H1 (cell line): ENCODE results near the gene PROZ. TPM values are rescaled to one million over a fixed set of nuclear protein-coding genes. Genes with fewer than 3 reads are reported as not detected.

Experiments used
- CTCF ChIA-PET: fragments of 300-600 bp; sonication (Branson Sonifier 250); formaldehyde crosslinking; loops from one replicate; lab custom pipeline; 2021; ENCODE audit not compliant: partially characterized antibody; lab: Charles Lee
- POLR2A ChIA-PET: fragments of 300-600 bp; sonication (Branson Sonifier 250); formaldehyde crosslinking; loops from one replicate; lab custom pipeline; 2021; ENCODE audit warnings: inconsistent platforms; ENCODE audit not compliant: partially characterized antibody; lab: Charles Lee
- DNase-seq, 2 experiments: peaks; one replicate each; pipeline versions ENCODE4 v3.0.0 to v3.0.0-alpha.2; 2010 to 2022; ENCODE audit warnings: low spot score in 2 of 2, low read depth in 1 of 2, mixed read lengths in 1 of 2
- FAIRE-seq: peaks from 2 replicates; lab custom pipeline; 2011; peaks lifted over from hg19 to GRCh38; lab: Jason Lieb, UNC
- H2AFZ ChIP-seq: 2 replicates; pipeline ENCODE4 v1.8.1; 2012; ENCODE audit warnings: low read length, inconsistent platforms
- H2AK5ac ChIP-seq: 2 replicates; pipeline ENCODE4 v1.6.1; 2013; ENCODE audit warnings: low read depth, low read length
- H2BK120ac ChIP-seq: replicated peaks from 2 replicates; pipeline ENCODE3; 2013; ENCODE audit warnings: low read depth, low read length, inconsistent platforms
- H2BK12ac ChIP-seq: 2 replicates; pipeline ENCODE4 v1.6.1; 2013; ENCODE audit warnings: low read depth, low read length
- H2BK15ac ChIP-seq: 2 replicates; pipeline ENCODE4 v1.6.1; 2013; ENCODE audit warnings: low read length
- H2BK20ac ChIP-seq: 2 replicates; pipeline ENCODE4 v1.6.1; 2013; ENCODE audit warnings: low read length
- H2BK5ac ChIP-seq: 2 replicates; pipeline ENCODE4 v1.6.1; 2013; ENCODE audit warnings: low read depth, low read length
- H3K14ac ChIP-seq: 2 replicates; pipeline ENCODE4 v1.6.1; 2013; ENCODE audit warnings: inconsistent platforms; ENCODE audit not compliant: insufficient read length
- H3K18ac ChIP-seq: 2 replicates; pipeline ENCODE4 v1.6.1; 2013; ENCODE audit warnings: low read length; ENCODE audit errors: extremely low read depth
- H3K23ac ChIP-seq: 2 replicates; pipeline ENCODE4 v1.6.1; 2013; ENCODE audit warnings: inconsistent platforms; ENCODE audit not compliant: insufficient read length
- H3K23me2 ChIP-seq: 2 replicates; pipeline ENCODE4 v1.6.1; 2013; ENCODE audit warnings: low read depth, low read length
- H3K27ac ChIP-seq: 2 replicates; pipeline ENCODE4 v1.6.1; 2011; ENCODE audit warnings: low read depth, low read length, inconsistent platforms
- H3K27me3 ChIP-seq, 4 experiments: replicated peaks in 1 of 4; 1 replicate in 1 of 4; 2 replicates in 3 of 4; pipeline versions ENCODE4 v1.6.1 to v1.8.1; 2011 to 2013; ENCODE audit warnings: low read length in 3 of 4, mild to moderate bottlenecking in 3 of 4, inconsistent platforms in 2 of 4, mixed read lengths in 2 of 4, moderate library complexity in 1 of 4; ENCODE audit not compliant: control insufficient read depth in 3 of 4, insufficient read depth in 3 of 4; ENCODE audit errors: extremely low read depth in 1 of 4
- H3K36me3 ChIP-seq, 4 experiments: 2 replicates each; pipeline versions ENCODE4 v1.6.1 to v1.8.1; 2011 to 2013; ENCODE audit warnings: mild to moderate bottlenecking in 4 of 4, low read length in 3 of 4, moderate library complexity in 2 of 4, control low read depth in 1 of 4, inconsistent platforms in 1 of 4; ENCODE audit not compliant: insufficient read depth in 4 of 4, control insufficient read depth in 2 of 4
- H3K4ac ChIP-seq: replicated peaks from 2 replicates; pipeline ENCODE3; 2013; ENCODE audit warnings: low read length, low read depth, mixed read lengths, inconsistent platforms; ENCODE audit not compliant: insufficient read length
- H3K4me1 ChIP-seq, 4 experiments: replicated peaks in 1 of 4; 1 replicate in 1 of 4; 2 replicates in 3 of 4; pipeline versions ENCODE4 v1.6.1 to v1.8.1; 2011 to 2013; ENCODE audit warnings: low read length in 3 of 4, inconsistent platforms in 2 of 4, mixed read lengths in 1 of 4; ENCODE audit not compliant: insufficient read depth in 4 of 4, control insufficient read depth in 3 of 4
- H3K4me2 ChIP-seq, 2 experiments: 2 replicates each; pipeline versions ENCODE4 v1.6.1 to v1.8.1; 2011 to 2013; ENCODE audit warnings: low read depth in 2 of 2, low read length in 2 of 2, control low read depth in 1 of 2, inconsistent platforms in 1 of 2, mild to moderate bottlenecking in 1 of 2; ENCODE audit not compliant: insufficient read depth in 1 of 2
- H3K4me3 ChIP-seq, 4 experiments: fragments of 200-600, 300-600 bp in 1 of 4; sonication (generic), shearing (Covaris generic), sonication (Bioruptor Twin) in 1 of 4; 2 replicates each; pipeline versions ENCODE4 v1.5.1 to v1.8.1; 2011 to 2016; ENCODE audit warnings: low read length in 4 of 4, low read depth in 3 of 4, control low read depth in 2 of 4, inconsistent platforms in 2 of 4, mild to moderate bottlenecking in 2 of 4, mixed read lengths in 1 of 4, moderate library complexity in 1 of 4; ENCODE audit not compliant: insufficient read depth in 2 of 4; ENCODE audit errors: extremely low read depth in 1 of 4
- H3K56ac ChIP-seq: replicated peaks from 2 replicates; pipeline ENCODE3; 2013; ENCODE audit warnings: low read depth, mild to moderate bottlenecking, mixed read lengths, low read length, inconsistent platforms; ENCODE audit not compliant: insufficient read length
- H3K79me1 ChIP-seq: 2 replicates; pipeline ENCODE4 v1.6.1; 2013; ENCODE audit warnings: low read depth, low read length, control low read depth
- H3K79me2 ChIP-seq, 2 experiments: 2 replicates each; pipeline versions ENCODE4 v1.6.1 to v1.8.1; 2012 to 2013; ENCODE audit warnings: low read length in 2 of 2, mild to moderate bottlenecking in 2 of 2, inconsistent platforms in 1 of 2; ENCODE audit not compliant: insufficient read depth in 2 of 2, control insufficient read depth in 1 of 2
- H3K9ac ChIP-seq, 4 experiments: replicated peaks in 1 of 4; 1 replicate in 1 of 4; 2 replicates in 3 of 4; pipeline versions ENCODE4 v1.6.1 to v1.8.1; 2011 to 2013; ENCODE audit warnings: low read depth in 3 of 4, low read length in 3 of 4, control low read depth in 2 of 4, mild to moderate bottlenecking in 2 of 4, moderate library complexity in 2 of 4, inconsistent platforms in 1 of 4; ENCODE audit errors: extremely low read depth in 1 of 4
- H3K9me3 ChIP-seq, 2 experiments: 2 replicates each; pipeline versions ENCODE4 v1.6.1 to v1.8.1; 2012 to 2013; ENCODE audit warnings: mild to moderate bottlenecking in 2 of 2, moderate library complexity in 2 of 2, control low read depth in 1 of 2, inconsistent platforms in 1 of 2, low read depth in 1 of 2, low read length in 1 of 2, mixed read lengths in 1 of 2; ENCODE audit not compliant: insufficient read depth in 2 of 2
- H4K20me1 ChIP-seq, 2 experiments: replicated peaks in 1 of 2; 2 replicates each; pipeline versions ENCODE3 to v1.8.1; 2011 to 2013; ENCODE audit warnings: inconsistent platforms in 2 of 2, low read length in 2 of 2, mild to moderate bottlenecking in 1 of 2; ENCODE audit not compliant: insufficient read depth in 2 of 2, control insufficient read depth in 1 of 2
- H4K5ac ChIP-seq: 2 replicates; pipeline ENCODE4 v1.6.1; 2013; ENCODE audit warnings: low read length, low read depth, mixed read lengths, inconsistent platforms; ENCODE audit not compliant: insufficient read length
- H4K8ac ChIP-seq: 2 replicates; pipeline ENCODE4 v1.8.0; 2013; ENCODE audit warnings: mild to moderate bottlenecking, moderate library complexity, low read length, inconsistent platforms; ENCODE audit not compliant: insufficient read depth; ENCODE audit errors: extremely low read depth
- H4K91ac ChIP-seq: replicated peaks from 2 replicates; pipeline ENCODE3; 2013; ENCODE audit warnings: low read length, mixed read lengths, inconsistent platforms; ENCODE audit not compliant: insufficient read length
- SAP30 ChIP-seq: fragments of 300-600 bp; sonication (generic); IDR thresholded peaks from 2 replicates; pipeline ENCODE4 v1.7.1; 2012; ENCODE audit warnings: low read length, moderate library complexity, mild to moderate bottlenecking, inconsistent platforms; ENCODE audit not compliant: insufficient read depth, insufficient replicate concordance
- WGBS, 2 experiments: shearing (Covaris generic) in 1 of 2; methylation state at CpG; one replicate each; pipeline versions ENCODE4 v1.1.6 to v1.1.7; 2013 to 2015; ENCODE audit warnings: low lambda C conversion rate in 2 of 2, mixed read lengths in 2 of 2, inconsistent platforms in 1 of 2, low coverage in 1 of 2, missing lambda C conversion rate in 1 of 2; ENCODE audit not compliant: insufficient replicate concordance in 2 of 2, insufficient coverage in 1 of 2, insufficient read length in 1 of 2; ENCODE audit errors: extremely low coverage in 1 of 2, missing lambda C conversion rate in 1 of 2; 5-methylcytosine and 5-hydroxymethylcytosine counted together
- polyA plus RNA-seq, 7 experiments: library from polyadenylated mRNA; depleted of rRNA in 3 of 7; stranded (reverse) in 5 of 7; unstranded in 2 of 7; fragments of >200 nt in 5 of 7; fragments of 200-250 nt in 2 of 7; gene quantifications; 1 replicate in 5 of 7; 2 replicates in 1 of 7; 4 replicates in 1 of 7; pipeline versions ENCODE4 v1.2.1 to v1.2.3, GENCODE V29; 2011 to 2013; ENCODE audit warnings: missing spikeins in 2 of 7, mixed read lengths in 2 of 7
- total RNA-seq: library from RNA; stranded (reverse); fragmentation: NEBNext Ultra II Directional; extraction: Animal tissue kit (Norgen Biotek cat#: 25700); gene quantifications from 2 replicates; pipeline ENCODE4 v1.2.1, GENCODE V29; 2021
- TF ChIP-seq, protein P1 (sequence below): IDR thresholded peaks from 2 replicates; pipeline ENCODE4 v1.6.1; 2012; ENCODE audit warnings: inconsistent platforms

Gene PROZ
- total and polyA plus RNA-seq, 2 of the 8 experiments (the other 6 are each of a cell fraction or from before 2014, with no cell fraction given), result not detected

DNA sequence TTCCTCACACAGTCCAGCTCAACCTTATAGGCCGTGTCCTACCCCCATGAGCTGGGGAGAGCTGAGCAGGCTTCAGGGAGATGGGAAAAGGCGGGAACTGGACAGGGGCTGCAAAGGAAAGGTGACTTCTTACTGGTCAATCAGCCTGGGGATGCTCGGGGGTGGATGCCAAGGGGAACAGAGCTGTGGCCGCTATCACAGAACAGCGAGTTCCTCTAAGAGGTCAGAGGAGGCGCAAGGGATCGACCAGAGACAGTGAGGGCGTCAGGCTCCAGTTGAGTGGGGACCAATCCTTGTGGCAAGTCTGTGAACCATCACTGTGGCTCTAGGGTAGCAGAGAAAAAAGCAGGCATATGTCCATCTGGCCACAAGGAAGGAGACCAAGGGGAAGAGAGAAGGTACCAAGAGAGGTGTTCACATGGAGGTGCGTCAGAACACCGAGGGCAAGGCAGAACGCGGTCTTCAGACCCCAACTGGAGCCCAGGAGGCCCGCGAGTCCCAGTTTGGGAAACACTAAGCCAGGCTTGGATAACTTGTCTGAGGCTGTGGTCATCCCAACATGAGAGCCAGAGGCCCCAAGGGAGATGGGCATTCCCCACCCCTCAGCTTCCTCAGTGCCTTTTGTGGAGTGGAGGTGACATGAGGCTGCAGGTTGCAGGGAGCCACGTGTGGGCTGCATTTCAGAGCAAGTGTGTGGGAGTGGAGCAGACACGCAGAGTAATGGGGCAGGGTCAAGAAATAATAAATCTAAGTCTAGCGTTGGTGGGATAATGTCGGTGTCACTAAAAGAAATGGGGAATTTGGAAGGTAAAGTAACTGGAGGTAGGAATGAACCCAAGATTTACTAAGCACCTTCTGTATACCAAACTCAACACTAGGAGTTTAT is 31.9 kb upstream of the PROZ start:
- Histone ChIP-seq H4K91ac (no peak overlapping the region), H2BK120ac (no peak overlapping the region), H3K9me3 (no peaks in the 10 kb centered on the region), H4K20me1 (no peaks in the 10 kb centered on the region), H3K9ac (no peak overlapping the region), H4K8ac (no peak overlapping the region; the same call in 1 of the 2 replicates), H3K23me2 (no peaks in the 10 kb centered on the region), H2BK12ac (0 out of 2 replicates have a peak overlapping the region, but pooled peaks have one; percentile 17), H3K4ac (no peak overlapping the region), H2BK5ac (no peak overlapping the region), H3K4me3 (no peak overlapping the region), H3K36me3 (no peaks in the 10 kb centered on the region), H3K27ac (no peak overlapping the region), H2BK20ac (no peak overlapping the region), H3K79me2 (no peaks in the 10 kb centered on the region), H3K18ac (no peak overlapping the region), H3K56ac (no peak overlapping the region), H3K79me1 (no peaks in the 10 kb centered on the region), H2BK15ac (0 out of 2 replicates have a peak overlapping the region, but pooled peaks have one; percentile 12), H4K5ac (no peak overlapping the region), H3K23ac (no peak overlapping the region), H2AFZ (no peak overlapping the region), H3K27me3 (no peaks in the 10 kb centered on the region), H3K14ac (no peak overlapping the region), H3K4me2 (no peak overlapping the region), H3K4me1 (peaks cover 0 to 15% (median 9%) of the 10 kb centered on the region in 4 experiments; a peak in 6 of 7 replicates), H2AK5ac (no peak overlapping the region)
- 86% methylated on average over 18 of the region's 18 CpGs; no CpG with 5 or more reads in 1 of the 2 experiments for WGBS, 2 experiments
- FAIRE-seq (no peak), DNase-seq (no peak)
- POLR2A ChIA-PET, result interaction anchor here (1.2 kb wide), 1 partner anchor 16 kb away, joined by 3 read pairs; no protein-coding TSS in a partner anchor
- CTCF ChIA-PET, result interaction anchor here (1.1 to 3.0 kb wide), 5 partner anchors 12 to 30 kb away, joined by 3 to 13 read pairs (median 4); no protein-coding TSS in a partner anchor
- TF ChIP-seq, protein P1, sequence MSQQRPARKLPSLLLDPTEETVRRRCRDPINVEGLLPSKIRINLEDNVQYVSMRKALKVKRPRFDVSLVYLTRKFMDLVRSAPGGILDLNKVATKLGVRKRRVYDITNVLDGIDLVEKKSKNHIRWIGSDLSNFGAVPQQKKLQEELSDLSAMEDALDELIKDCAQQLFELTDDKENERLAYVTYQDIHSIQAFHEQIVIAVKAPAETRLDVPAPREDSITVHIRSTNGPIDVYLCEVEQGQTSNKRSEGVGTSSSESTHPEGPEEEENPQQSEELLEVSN, result peak; percentile 45; the same call in 1 of the 2 replicates
- TF ChIP-seq SAP30, result no peak
